ENCODE data around the gene KCTD16. TPM values are rescaled to one million over a fixed set of nuclear protein-coding genes. Genes with fewer than 3 reads are reported as not detected.

The KCTD16 gene
- total RNA-seq, 6 experiments from 2014 or later = 1.5 to 3.6 (median 3.0) TPM

GRCh38 chr5:144206141-144206540 lies 35.5 kb downstream of the KCTD16 start:
- no peak for TF ChIP-seq CTCF (IDR thresholded peaks at IDR 0.05)
- Mint-ChIP-seq H3K4me3 (peak overlapping the region; percentile 87), H3K36me3 (ENCODE audit: low read depth) (no peaks in the 10 kb centered on the region), H3K27me3 (ENCODE audit: insufficient read depth) (no peaks in the 10 kb centered on the region), H3K4me1 (ENCODE audit: low read depth) (peaks cover 55% of the 10 kb centered on the region), H3K9me3 (no peaks in the 10 kb centered on the region), H3K27ac (no peak overlapping the region)
- DNase-seq = peak; percentile 14

- Mint-ChIP-seq H3K4me3 (peak overlapping the region; percentile 77), H3K27me3 (ENCODE audit: insufficient read depth) (no peaks in the 10 kb centered on the region), H3K27ac (no peak overlapping the region), H3K4me1 (ENCODE audit: low read depth) (peaks cover 43% of the 10 kb centered on the region), H3K36me3 (ENCODE audit: low read depth) (no peaks in the 10 kb centered on the region), H3K9me3 (no peaks in the 10 kb centered on the region)
- no peak for DNase-seq
- TF ChIP-seq CTCF (IDR thresholded peaks at IDR 0.05) = 0 out of 2 replicates have a peak, but pooled peaks have one; percentile 20
These were observed 37.3 kb downstream of the KCTD16 start for GRCh38 chr5:144207875-144208444.

- Mint-ChIP-seq H3K27me3 (ENCODE audit: insufficient read depth) (no peaks in the 10 kb centered on the region), H3K27ac (no peak overlapping the region), H3K36me3 (ENCODE audit: low read depth) (no peaks in the 10 kb centered on the region), H3K4me1 (ENCODE audit: low read depth) (peaks cover 39% of the 10 kb centered on the region), H3K4me3 (no peak overlapping the region; the same call in 1 of the 2 replicates), H3K9me3 (no peaks in the 10 kb centered on the region)
- no peak for DNase-seq
- no peak for TF ChIP-seq CTCF (IDR thresholded peaks at IDR 0.05)
These were observed 38.7 kb downstream of the KCTD16 start for GRCh38 chr5:144209361-144209760.

GRCh38 chr5:144210655-144211054 lies 40.0 kb downstream of the KCTD16 start:
- H3K27ac Mint-ChIP-seq = no peak overlapping the region
- no peaks in the 10 kb centered on the region for H3K9me3 Mint-ChIP-seq
- no peaks in the 10 kb centered on the region for H3K36me3 Mint-ChIP-seq (ENCODE audit: low read depth)
- peaks cover 28% of the 10 kb centered on the region for H3K4me1 Mint-ChIP-seq (ENCODE audit: low read depth)
- no peak overlapping the region for H3K4me3 Mint-ChIP-seq
- no peak for DNase-seq
- no peaks in the 10 kb centered on the region for H3K27me3 Mint-ChIP-seq (ENCODE audit: insufficient read depth)
- no peak for TF ChIP-seq CTCF (IDR thresholded peaks at IDR 0.05)

GRCh38 chr5:144219869-144220268 lies 49.2 kb downstream of the KCTD16 start:
- Mint-ChIP-seq H3K36me3 (ENCODE audit: low read depth) (peaks cover 5% of the 10 kb centered on the region; the same call in 1 of the 2 replicates), H3K4me3 (no peak overlapping the region), H3K27me3 (ENCODE audit: insufficient read depth) (no peaks in the 10 kb centered on the region), H3K4me1 (ENCODE audit: low read depth) (peaks cover 6% of the 10 kb centered on the region; the same call in 1 of the 2 replicates), H3K9me3 (no peaks in the 10 kb centered on the region), H3K27ac (no peak overlapping the region)
- DNase-seq = no peak
- no peak for TF ChIP-seq CTCF (IDR thresholded peaks at IDR 0.05)
